GM12878 (cell line): ENCODE data around the gene PLEKHN1. TPM values are rescaled to one million over a fixed set of nuclear protein-coding genes. Genes with fewer than 3 reads are reported as not detected.

ENCODE experiments used
- ATAC-seq: fragments of 200-7000 bp; cut with Tn5 transposase; 3 replicates; pipeline ENCODE4 v1.9.1; 2020; ENCODE audit warnings: mild to moderate bottlenecking, moderate library complexity
- BruUV-seq: library from RNA; stranded (reverse); fragments of 400-500 nt; replicated peaks from 2 replicates; lab custom pipeline; 2021; lab: Mats Ljungman, UMichigan
- CTCF ChIA-PET: fragments of 300-600 bp; sonication (Branson Sonifier 250); formaldehyde crosslinking; extraction: SDS; loops from one replicate; lab custom pipeline; 2021; ENCODE audit warnings: inconsistent platforms; lab: Yijun Ruan, JAX
- POLR2A ChIA-PET: fragments of 350-600 bp; formaldehyde crosslinking; extraction: SDS; loops from one replicate; lab custom pipeline; 2021; ENCODE audit warnings: inconsistent platforms; lab: Charles Lee
- RAD21 ChIA-PET: fragments of 300-600 bp; sonication (Branson Sonifier 250); formaldehyde crosslinking; loops from one replicate; lab custom pipeline; 2023; ENCODE audit warnings: antibody characterized with exemption; ENCODE audit not compliant: unreplicated experiment; lab: Charles Lee
- SMC1A ChIA-PET: fragments of 300-600 bp; sonication (Branson Sonifier 250); formaldehyde crosslinking; loops from one replicate; lab custom pipeline; 2023; ENCODE audit not compliant: unreplicated experiment, uncharacterized antibody; lab: Charles Lee
- DNase-seq: peaks from one replicate; pipeline ENCODE4 v3.0.0-alpha.2; 2011; ENCODE audit warnings: low read depth, low spot score
- FAIRE-seq: peaks from 3 replicates; lab custom pipeline; 2011; peaks lifted over from hg19 to GRCh38; lab: Jason Lieb, UNC
- H2AFZ ChIP-seq: 2 replicates; pipeline ENCODE4 v1.6.0; 2011; ENCODE audit warnings: low read depth, low read length, control low read depth; ENCODE audit not compliant: control insufficient read depth
- H3K27ac ChIP-seq: 2 replicates; pipeline ENCODE4 v1.5.1; 2011; ENCODE audit warnings: control low read depth; ENCODE audit not compliant: control insufficient read depth, insufficient read depth
- H3K27me3 ChIP-seq, 2 experiments: replicated peaks in 1 of 2; 2 replicates each; pipeline versions ENCODE4 v1.6.0 to v1.6.1; 2011; ENCODE audit warnings: low read length in 1 of 2; ENCODE audit not compliant: control insufficient read depth in 2 of 2, insufficient read depth in 2 of 2
- H3K36me3 ChIP-seq, 2 experiments: 2 replicates each; pipeline ENCODE4 v1.5.1; 2011; ENCODE audit warnings: low read length in 1 of 2; ENCODE audit not compliant: control insufficient read depth in 2 of 2, insufficient read depth in 2 of 2
- H3K4me1 ChIP-seq: 2 replicates; pipeline ENCODE4 v1.6.1; 2011; ENCODE audit warnings: mild to moderate bottlenecking, low read length, moderate library complexity, mixed read lengths; ENCODE audit not compliant: control insufficient read depth, insufficient read depth
- H3K4me2 ChIP-seq: 2 replicates; pipeline ENCODE4 v1.6.0; 2011; ENCODE audit warnings: control low read depth; ENCODE audit not compliant: control insufficient read depth, insufficient read depth
- H3K4me3 ChIP-seq: fragments of 200-600 bp; sonication (generic); 2 replicates; pipeline ENCODE4 v1.5.1; 2016
- H3K79me2 ChIP-seq: 2 replicates; pipeline ENCODE4 v1.6.0; 2011; ENCODE audit warnings: low read length; ENCODE audit not compliant: control insufficient read depth, insufficient read depth
- H3K9ac ChIP-seq: 2 replicates; pipeline ENCODE4 v1.8.0; 2011; ENCODE audit warnings: low read length, control low read depth, mixed read lengths; ENCODE audit not compliant: control insufficient read depth, insufficient read depth
- H3K9me3 ChIP-seq: replicated peaks from 3 replicates; pipeline ENCODE4 v1.5.1; 2011; ENCODE audit warnings: mild to moderate bottlenecking, low read length; ENCODE audit not compliant: control insufficient read depth, insufficient read depth
- H4K20me1 ChIP-seq: 2 replicates; pipeline ENCODE4 v1.6.0; 2011; ENCODE audit not compliant: control insufficient read depth, insufficient read depth
- CREB1 ChIP-seq: IDR thresholded peaks from 2 replicates; pipeline ENCODE4 v1.6.1; 2012; ENCODE audit warnings: low read depth, mild to moderate bottlenecking, inconsistent platforms
- ELK1 ChIP-seq: IDR thresholded peaks from 2 replicates; pipeline ENCODE4 v1.6.1; 2012; ENCODE audit warnings: low read depth, low read length, improper control_type of control experiment
- ETV6 ChIP-seq, 2 experiments: fragments of 450-650 bp in 1 of 2; IDR thresholded peaks in 1 of 2; conservative IDR thresholded peaks in 1 of 2; 2 replicates each; pipeline ENCODE4 v1.6.1; 2014; ENCODE audit warnings: antibody characterized with exemption in 1 of 2, borderline replicate concordance in 1 of 2, low read depth in 1 of 2, mild to moderate bottlenecking in 1 of 2, moderate library complexity in 1 of 2
- KAT2A ChIP-seq: conservative IDR thresholded peaks from 2 replicates; pipeline ENCODE4 v1.6.1; 2011; ENCODE audit warnings: low read depth, low read length; ENCODE audit not compliant: control insufficient read depth
- LARP7 ChIP-seq: fragments of 450-650 bp; IDR thresholded peaks from 2 replicates; pipeline ENCODE4 v1.6.1; 2017; ENCODE audit warnings: mild to moderate bottlenecking
- MLLT1 ChIP-seq: fragments of 450-650 bp; IDR thresholded peaks from 2 replicates; pipeline ENCODE4 v1.6.1; 2016; ENCODE audit warnings: mild to moderate bottlenecking
- NR2C1 ChIP-seq: fragments of 450-650 bp; IDR thresholded peaks from 2 replicates; pipeline ENCODE4 v1.6.1; 2017; ENCODE audit warnings: antibody characterized with exemption, mild to moderate bottlenecking, moderate library complexity
- NR2C2 ChIP-seq: IDR thresholded peaks from 2 replicates; pipeline ENCODE4 v1.6.1; 2011; ENCODE audit warnings: borderline replicate concordance, low read depth; ENCODE audit not compliant: control insufficient read depth, insufficient read length
- NR2F1 ChIP-seq: fragments of 450-650 bp; conservative IDR thresholded peaks from 2 replicates; pipeline ENCODE4 v1.6.1; 2017; ENCODE audit warnings: mild to moderate bottlenecking
- RCOR1 ChIP-seq: conservative IDR thresholded peaks from 2 replicates; pipeline ENCODE4 v1.6.1; 2012; ENCODE audit warnings: low read depth, low read length, improper control_type of control experiment
- SP1 ChIP-seq: IDR thresholded peaks from one replicate; pipeline ENCODE4 v1.6.1; 2011; ENCODE audit warnings: low read depth, low read length
- SRF ChIP-seq, 2 experiments: IDR thresholded peaks; 2 replicates each; pipeline ENCODE4 v1.6.1; 2011; ENCODE audit warnings: low read depth in 2 of 2, low read length in 2 of 2, mild to moderate bottlenecking in 1 of 2, moderate library complexity in 1 of 2
- USF1 ChIP-seq: IDR thresholded peaks from 2 replicates; pipeline ENCODE4 v1.6.1; 2011; ENCODE audit warnings: borderline replicate concordance, low read depth, mild to moderate bottlenecking, moderate library complexity, mixed read lengths, low read length; ENCODE audit not compliant: insufficient read depth; ENCODE audit errors: extremely low read length
- ZBTB33 ChIP-seq: fragments of 450-650 bp; IDR thresholded peaks from 2 replicates; pipeline ENCODE4 v1.6.1; 2017; ENCODE audit warnings: mild to moderate bottlenecking
- whole genome bisulfite sequencing: methylation state at CpG from one replicate; pipeline ENCODE4 v1.1.6; 2016; ENCODE audit warnings: low lambda C conversion rate; ENCODE audit not compliant: insufficient replicate concordance, insufficient coverage; ENCODE audit errors: missing lambda C conversion rate; 5-methylcytosine and 5-hydroxymethylcytosine counted together
- in situ Hi-C: fragments of 300-500 bp; cut with MboI; formaldehyde crosslinking; loops from 9 replicates; pipeline ENCODE4 v1.14.3; 2018; ENCODE audit warnings: mixed read lengths
- intact Hi-C: fragments of 100-400 bp; cut with micrococcal nuclease; formaldehyde crosslinking; loops from one replicate; pipeline ENCODE4 v1.14.2; 2022; ENCODE audit not compliant: unreplicated experiment
- polyA plus RNA-seq, 11 experiments: library from polyadenylated mRNA; depleted of rRNA in 4 of 11; unstranded in 6 of 11; stranded (reverse) in 5 of 11; fragments of >200 nt; fragmentation: Nextera tagmentation in 4 of 11; fragmentation: Illumina TruSeq in 1 of 11; extraction: Ambion mirVana in 4 of 11; extraction: Trizol in 1 of 11; gene quantifications; 1 replicate in 1 of 11; 2 replicates in 10 of 11; pipeline versions ENCODE4 v1.2.1 to v1.2.3, GENCODE V29; 2011 to 2016; ENCODE audit warnings: inconsistent platforms in 2 of 11, missing spikeins in 2 of 11, low read depth in 1 of 11
- total RNA-seq, 4 experiments: library from RNA; depleted of rRNA in 3 of 4; stranded (reverse); fragments of >200 nt in 3 of 4; fragmentation: Illumina TruSeq in 1 of 4; extraction: Trizol in 1 of 4; gene quantifications; 2 replicates each; pipeline versions ENCODE4 v1.2.1 to v1.2.3, GENCODE V29; 2013 to 2021

Gene PLEKHN1
- total and polyA plus RNA-seq, 10 of the 15 experiments (the other 5 are each of a cell fraction or from before 2014, with no cell fraction given) = 0.04 to 0.26 (median 0.18) TPM; not detected in 6

GRCh38 chr1:969260-969855 lies 3.1 kb downstream of the PLEKHN1 start (continued):
- no peak for TF ChIP-seq MLLT1

GRCh38 chr1:970242-970972 lies 4.1 kb downstream of the PLEKHN1 start:
- H3K36me3 ChIP-seq = no peaks in the 10 kb centered on the region
- FAIRE-seq = no peak
- intact Hi-C loops = no loop called here
- TF ChIP-seq NR2C1 (no peak), NR2F1 (no peak), ETV6 (conservative IDR thresholded peaks at IDR 0.05 in 1 of 2, IDR thresholded peaks at IDR 0.05 in 1 of 2; ENCODE audit: borderline replicate concordance in 1 of 2, low read depth in 1 of 2) (no peak), ZBTB33 (no peak), ELK1 (no peak), SRF (IDR thresholded peaks at IDR 0.05; ENCODE audit: low read depth in 2 of 2, low read length in 2 of 2) (no peak), USF1 (no peak), RCOR1 (no peak), KAT2A (no peak), LARP7 (no peak), NR2C2 (no peak), SP1 (no peak), CREB1 (no peak)
- H3K9me3 ChIP-seq = no peaks in the 10 kb centered on the region
- H3K4me2 ChIP-seq = no peak overlapping the region
- ChIA-PET POLR2A (no interaction called here), RAD21 (no interaction called here), CTCF (no interaction called here), SMC1A (no interaction called here)
- H3K4me3 ChIP-seq = no peak overlapping the region
- no peaks in the 10 kb centered on the region for H4K20me1 ChIP-seq
- H2AFZ ChIP-seq = no peak overlapping the region
- no peak for ATAC-seq
- BruUV-seq = no TSS peak
- H3K9ac ChIP-seq = no peak overlapping the region
- in situ Hi-C loops = no loop called here
- H3K27me3 ChIP-seq = no peaks in the 10 kb centered on the region
- WGBS = 72% methylated on average over 24 of the region's 33 CpGs
- H3K27ac ChIP-seq = no peak overlapping the region
- DNase-seq = no peak
- H3K4me1 ChIP-seq = peaks cover 9% of the 10 kb centered on the region
- H3K79me2 ChIP-seq = no peaks in the 10 kb centered on the region
